Fibroblast of mammary gland (primary cell): ENCODE data around the gene SPRING1.

ENCODE experiments used
- DNase-seq: peaks from one replicate; pipeline ENCODE4 v3.0.0-alpha.2; 2010; ENCODE audit warnings: low read depth
- H3K4me3 ChIP-seq: 2 replicates; pipeline ENCODE4 v1.5.1; 2011; ENCODE audit warnings: low read depth, mild to moderate bottlenecking, low read length, moderate library complexity; ENCODE audit not compliant: control insufficient read depth
- TF ChIP-seq, protein P1 (sequence below): conservative IDR thresholded peaks from 2 replicates; pipeline ENCODE4 v1.5.1; 2011; ENCODE audit warnings: low read depth, low read length, inconsistent platforms; ENCODE audit not compliant: control insufficient read depth, insufficient read depth

The SPRING1 gene

DNA sequence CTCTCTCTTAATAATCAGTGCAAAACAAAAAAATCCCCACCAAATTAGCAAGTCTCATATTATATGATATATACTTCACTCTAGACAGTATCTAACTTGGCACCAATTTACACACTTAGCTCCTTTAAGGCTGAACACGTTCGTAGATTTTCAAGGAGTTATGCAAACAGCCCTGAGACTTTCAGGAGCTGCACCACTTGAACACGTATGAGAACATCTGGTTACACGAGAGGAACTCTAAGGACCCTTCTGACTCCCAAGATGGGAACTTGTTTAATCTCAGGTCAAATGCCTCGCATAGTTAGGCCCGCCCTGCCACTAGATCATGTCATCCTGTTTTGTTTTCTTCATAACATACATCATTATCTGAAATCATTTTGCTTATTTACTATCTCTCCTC, 10.0 kb downstream of the SPRING1 start:
- TF ChIP-seq, protein P1, sequence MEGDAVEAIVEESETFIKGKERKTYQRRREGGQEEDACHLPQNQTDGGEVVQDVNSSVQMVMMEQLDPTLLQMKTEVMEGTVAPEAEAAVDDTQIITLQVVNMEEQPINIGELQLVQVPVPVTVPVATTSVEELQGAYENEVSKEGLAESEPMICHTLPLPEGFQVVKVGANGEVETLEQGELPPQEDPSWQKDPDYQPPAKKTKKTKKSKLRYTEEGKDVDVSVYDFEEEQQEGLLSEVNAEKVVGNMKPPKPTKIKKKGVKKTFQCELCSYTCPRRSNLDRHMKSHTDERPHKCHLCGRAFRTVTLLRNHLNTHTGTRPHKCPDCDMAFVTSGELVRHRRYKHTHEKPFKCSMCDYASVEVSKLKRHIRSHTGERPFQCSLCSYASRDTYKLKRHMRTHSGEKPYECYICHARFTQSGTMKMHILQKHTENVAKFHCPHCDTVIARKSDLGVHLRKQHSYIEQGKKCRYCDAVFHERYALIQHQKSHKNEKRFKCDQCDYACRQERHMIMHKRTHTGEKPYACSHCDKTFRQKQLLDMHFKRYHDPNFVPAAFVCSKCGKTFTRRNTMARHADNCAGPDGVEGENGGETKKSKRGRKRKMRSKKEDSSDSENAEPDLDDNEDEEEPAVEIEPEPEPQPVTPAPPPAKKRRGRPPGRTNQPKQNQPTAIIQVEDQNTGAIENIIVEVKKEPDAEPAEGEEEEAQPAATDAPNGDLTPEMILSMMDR = no peak
- no peak for DNase-seq
- no peak overlapping the region for H3K4me3 ChIP-seq

DNA sequence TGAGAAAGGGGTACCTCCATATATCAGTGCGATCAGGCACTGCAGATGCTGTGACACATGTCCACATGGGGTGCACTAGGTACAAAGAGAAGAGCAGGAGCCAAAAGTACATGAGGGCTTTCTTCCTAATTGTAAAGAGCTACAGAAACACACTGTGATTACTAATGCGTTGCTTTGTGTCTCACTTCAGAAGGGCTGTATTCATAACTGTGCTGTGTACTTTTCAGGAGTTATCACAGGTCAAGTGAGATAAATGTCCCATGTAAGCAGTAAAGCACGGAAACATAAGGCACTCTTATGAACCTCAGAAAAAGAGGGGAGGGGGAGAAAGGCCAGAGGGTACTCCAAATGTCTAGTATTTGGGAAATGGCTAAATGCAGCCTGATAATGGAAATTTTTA, 10.6 kb downstream of the SPRING1 start:
- TF ChIP-seq, protein P1 = no peak
- H3K4me3 ChIP-seq = no peak overlapping the region
- DNase-seq = no peak

GRCh38 chr12:116726694-116727093, 11.2 kb downstream of the SPRING1 start:
- peak; percentile 14 for DNase-seq
- TF ChIP-seq, protein P1 = no peak
- H3K4me3 ChIP-seq = no peak overlapping the region

DNA sequence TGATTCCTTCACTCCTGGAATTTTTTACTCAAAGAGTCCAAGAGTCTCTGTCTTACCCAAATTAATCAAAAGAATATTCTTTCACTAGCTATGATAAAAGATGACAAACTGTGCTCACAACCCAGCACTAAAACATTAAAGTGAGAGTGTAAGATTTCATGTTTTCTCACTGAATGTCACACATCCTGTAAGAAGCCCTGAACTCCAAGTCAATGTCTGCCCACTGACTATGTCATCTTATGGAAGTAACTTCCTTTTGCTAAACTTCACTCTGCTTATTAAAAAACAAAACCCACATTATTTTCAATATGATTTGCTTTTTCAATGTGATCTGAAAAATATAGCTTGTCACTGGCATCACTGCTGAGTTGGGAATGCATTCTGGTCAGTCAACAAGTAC, 15.6 kb downstream of the SPRING1 start:
- DNase-seq = no peak
- H3K4me3 ChIP-seq = no peak overlapping the region
- TF ChIP-seq, protein P1 = no peak

GRCh38 chr12:116719731-116720528, 17.9 kb downstream of the SPRING1 start:
- TF ChIP-seq, protein P1 = no peak
- no peak for DNase-seq
- H3K4me3 ChIP-seq = no peak overlapping the region

DNA sequence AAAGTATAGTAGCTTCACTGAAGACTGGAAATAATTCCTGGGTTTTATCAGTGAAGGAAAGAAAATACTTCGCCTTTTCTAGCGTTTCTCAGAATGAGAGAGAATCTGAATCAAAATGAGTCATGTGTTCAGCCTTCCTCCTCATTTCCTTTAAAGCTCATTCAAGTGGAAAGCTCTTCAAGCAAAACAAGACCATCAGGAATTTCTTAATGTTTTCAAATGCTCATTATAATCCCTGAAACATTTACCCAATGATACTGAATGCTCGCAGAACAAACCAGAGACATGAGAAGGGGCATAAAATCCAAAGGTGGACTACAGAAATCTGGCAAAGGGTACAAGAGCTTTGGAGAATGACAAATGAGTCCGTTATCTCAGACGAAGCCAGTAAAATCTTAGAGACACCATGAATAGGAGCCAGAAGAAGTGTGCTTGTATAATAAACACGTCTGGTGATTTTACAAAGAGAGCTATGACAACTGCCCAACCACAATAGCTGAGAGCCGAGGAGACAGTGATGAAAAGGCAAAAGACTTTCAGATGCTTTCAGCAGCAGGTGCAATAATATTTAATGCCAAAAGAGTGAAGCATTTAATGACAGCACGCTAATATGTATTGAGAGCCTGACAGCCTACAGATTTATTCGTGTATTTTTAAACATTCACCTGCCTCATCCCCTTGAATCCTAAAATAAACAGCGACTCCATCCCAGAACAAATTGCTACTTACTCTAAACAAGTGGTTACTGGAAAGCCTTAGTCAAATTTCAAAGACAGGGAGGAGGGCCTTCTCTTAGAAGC, 19.0 kb downstream of the SPRING1 start:
- TF ChIP-seq, protein P1 = no peak
- no peak overlapping the region for H3K4me3 ChIP-seq
- peak; percentile 37 for DNase-seq
